Naive thymus-derived CD4-positive, alpha-beta T cell (primary cell): Measurements from ENCODE around the gene GNAQ. TPM values are rescaled to one million over a fixed set of nuclear protein-coding genes. Genes with fewer than 3 reads are reported as not detected.
A peak's percentile ranks its signal among the peaks of the same experiment; 100 is the strongest.
"Not testable (repeated sequence)": the region's sequence is repeated elsewhere in the genome, so short reads cannot be mapped to it uniquely, and the experiment has no call there.

Experiments used
- ATAC-seq: fragments of 150-1000 bp; cut with Tn5 transposase; 2 replicates; pipeline ENCODE4 v1.10.0; 2021; ENCODE audit warnings: mild to moderate bottlenecking, moderate library complexity
- CTCF ChIA-PET: fragments of 350-600 bp; sonication (Branson Sonifier 250); formaldehyde crosslinking; loops from one replicate; lab custom pipeline; 2021; ENCODE audit warnings: antibody characterized with exemption; lab: Charles Lee
- POLR2A ChIA-PET: fragments of 350-600 bp; sonication (Branson Sonifier 250); formaldehyde crosslinking; loops from one replicate; lab custom pipeline; 2021; ENCODE audit warnings: antibody characterized with exemption, inconsistent platforms; lab: Charles Lee
- DNase-seq, 9 donors: peaks; one replicate each; pipeline versions ENCODE4 v3.0.0 to v3.0.0-alpha.2; 2020 to 2022; ENCODE audit warnings: mixed read lengths in 1 of 9
- H3K27ac ChIP-seq: one replicate; pipeline ENCODE4 v1.7.0; 2013; ENCODE audit warnings: mild to moderate bottlenecking, low read depth, low read length, moderate library complexity
- H3K27me3 ChIP-seq, 2 donors: one replicate each; pipeline ENCODE4 v1.7.0; 2013; ENCODE audit warnings: low read length in 2 of 2, mild to moderate bottlenecking in 2 of 2, moderate library complexity in 2 of 2; ENCODE audit not compliant: control insufficient read depth in 2 of 2, insufficient read depth in 2 of 2
- H3K36me3 ChIP-seq, 3 experiments: 1 replicate in 2 of 3; 2 replicates in 1 of 3; pipeline ENCODE4 v1.7.0; 2013; ENCODE audit warnings: low read length in 3 of 3, mild to moderate bottlenecking in 3 of 3, moderate library complexity in 1 of 3; ENCODE audit not compliant: insufficient read depth in 3 of 3, control insufficient read depth in 2 of 3
- H3K4me1 ChIP-seq, 2 donors: one replicate each; pipeline ENCODE4 v1.7.0; 2013; ENCODE audit warnings: low read length in 2 of 2, mild to moderate bottlenecking in 2 of 2, moderate library complexity in 1 of 2; ENCODE audit not compliant: control insufficient read depth in 2 of 2, insufficient read depth in 2 of 2
- H3K4me3 ChIP-seq: 2 replicates; pipeline ENCODE4 v1.7.0; 2013; ENCODE audit warnings: mild to moderate bottlenecking, low read length
- H3K9me3 ChIP-seq, 3 experiments: 1 replicate in 2 of 3; 2 replicates in 1 of 3; pipeline ENCODE4 v1.7.0; 2013; ENCODE audit warnings: low read length in 3 of 3; ENCODE audit not compliant: control insufficient read depth in 2 of 3
- H3K27ac Mint-ChIP-seq, 9 donors: one replicate each; pipeline ENCODE4 v1.8.0; 2020 to 2022; ENCODE audit warnings: mixed read lengths in 9 of 9, mild to moderate bottlenecking in 8 of 9, moderate library complexity in 5 of 9, inconsistent platforms in 2 of 9
- H3K27me3 Mint-ChIP-seq, 5 donors: one replicate each; pipeline ENCODE4 v1.8.0; 2021 to 2022; ENCODE audit warnings: mixed read lengths in 5 of 5, mild to moderate bottlenecking in 1 of 5
- H3K36me3 Mint-ChIP-seq, 5 donors: one replicate each; pipeline ENCODE4 v1.8.0; 2020 to 2022; ENCODE audit warnings: mixed read lengths in 5 of 5, mild to moderate bottlenecking in 3 of 5, inconsistent platforms in 1 of 5
- H3K4me1 Mint-ChIP-seq, 7 donors: one replicate each; pipeline ENCODE4 v1.8.0; 2020 to 2022; ENCODE audit warnings: mixed read lengths in 7 of 7, mild to moderate bottlenecking in 3 of 7, inconsistent platforms in 1 of 7
- H3K4me3 Mint-ChIP-seq, 10 donors: one replicate each; pipeline ENCODE4 v1.8.0; 2020 to 2022; ENCODE audit warnings: mild to moderate bottlenecking in 10 of 10, mixed read lengths in 10 of 10, moderate library complexity in 6 of 10, inconsistent platforms in 2 of 10
- H3K9me3 Mint-ChIP-seq, 11 donors: one replicate each; pipeline ENCODE4 v1.8.0; 2020 to 2022; ENCODE audit warnings: mixed read lengths in 11 of 11, mild to moderate bottlenecking in 4 of 11, inconsistent platforms in 1 of 11, moderate library complexity in 1 of 11
- intact Hi-C, 2 donors: fragments of 100-400 bp; cut with micrococcal nuclease; formaldehyde crosslinking; loops; one replicate each; pipeline ENCODE4 v1.15.1; 2023
- polyA plus RNA-seq, 2 donors: library from polyadenylated mRNA; unstranded; fragments of 300-500 nt; fragmentation: Illumina TruSeq; gene quantifications; one replicate each; pipeline ENCODE4 v1.2.3, GENCODE V29; 2021
- total RNA-seq, 6 experiments: library from RNA in 5 of 6; stranded (reverse) in 5 of 6; gene quantifications; 1 replicate in 5 of 6; 2 replicates in 1 of 6; pipeline ENCODE4 v1.2.3 and lab custom pipeline; 2021 to 2026

Gene GNAQ
- total and polyA plus RNA-seq, 7 experiments from 2014 or later, result 7.2 to 60.6 (median 46.2) TPM

DNA sequence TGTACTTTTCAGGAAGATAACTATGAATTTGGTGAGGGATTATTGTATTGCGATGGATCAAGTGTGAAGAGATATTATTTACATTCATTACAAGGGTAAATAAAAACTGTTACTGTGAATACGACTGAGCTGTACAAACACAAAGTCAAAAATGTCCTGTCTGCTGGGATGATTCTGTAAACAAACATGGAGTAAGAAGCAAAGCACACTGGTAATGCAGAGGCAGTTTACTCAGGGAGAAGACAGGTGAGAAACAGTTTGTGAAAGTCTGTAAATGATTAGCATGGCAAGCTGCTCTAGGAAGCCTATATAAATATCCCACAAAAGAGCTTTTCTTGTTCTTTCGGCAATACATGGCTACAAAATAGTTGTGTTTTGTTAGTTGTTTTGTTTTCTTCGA, 268.0 kb downstream of the GNAQ start:
- H3K9me3 Mint-ChIP-seq, result peaks cover 0 to 5% (median 0%) of the 10 kb centered on the region in 11 donors

DNA sequence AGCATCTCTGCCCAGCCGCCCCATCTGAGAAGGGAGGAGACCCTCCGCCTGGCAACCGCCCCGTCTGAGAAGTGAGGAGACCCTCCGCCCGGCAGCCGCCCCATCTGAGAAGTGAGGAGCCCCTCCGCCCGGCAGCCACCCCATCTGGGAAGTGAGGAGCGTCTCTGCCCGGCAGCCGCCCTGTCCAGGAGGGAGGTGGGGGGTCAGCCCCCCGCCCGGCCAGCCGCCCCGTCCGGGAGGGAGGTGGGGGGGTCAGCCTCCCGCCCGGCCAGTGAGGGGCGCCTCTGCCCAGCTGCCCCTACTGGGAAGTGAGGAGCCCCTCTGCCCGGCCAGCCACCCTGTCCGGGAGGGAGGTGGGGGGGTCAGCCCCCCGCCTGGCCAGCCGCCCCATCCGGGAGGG, 270.7 kb downstream of the GNAQ start:
- H3K4me1 Mint-ChIP-seq, intact Hi-C loops, H3K36me3 ChIP-seq, H3K4me3 ChIP-seq, CTCF ChIA-PET, H3K9me3 Mint-ChIP-seq, H3K27me3 ChIP-seq, H3K4me3 Mint-ChIP-seq, H3K27me3 Mint-ChIP-seq, DNase-seq, ATAC-seq, POLR2A ChIA-PET, H3K27ac ChIP-seq, H3K9me3 ChIP-seq, H3K27ac Mint-ChIP-seq, H3K4me1 ChIP-seq: not testable (repeated sequence)
- H3K36me3 Mint-ChIP-seq, result peaks cover 7 to 42% (median 38%) of the 10 kb centered on the region in 5 donors

More for the DNA sequence above, 268.0 kb downstream of the GNAQ start:
- CTCF ChIA-PET, result no interaction called here
- H3K4me3 Mint-ChIP-seq, result no peak overlapping the region
- H3K27me3 ChIP-seq, result no peaks in the 10 kb centered on the region
- DNase-seq, result no peak
- H3K27ac Mint-ChIP-seq, result peak overlapping the region in 3 of 9 donors; percentile 9 to 36 (median 12)
- POLR2A ChIA-PET, result no interaction called here
- no peaks in the 10 kb centered on the region for H3K27me3 Mint-ChIP-seq
- no peak overlapping the region for H3K4me3 ChIP-seq
- H3K4me1 ChIP-seq, result no peaks in the 10 kb centered on the region
- no peaks in the 10 kb centered on the region for H3K9me3 ChIP-seq
- intact Hi-C loops, result no loop called here
- H3K36me3 ChIP-seq, result peaks cover 0 to 3% (median 0%) of the 10 kb centered on the region in 3 experiments
- H3K36me3 Mint-ChIP-seq, result peaks cover 0 to 45% (median 30%) of the 10 kb centered on the region in 5 donors
- no peak for ATAC-seq
- H3K27ac ChIP-seq, result no peak overlapping the region
- peaks cover 0 to 12% (median 0%) of the 10 kb centered on the region in 7 donors for H3K4me1 Mint-ChIP-seq

DNA sequence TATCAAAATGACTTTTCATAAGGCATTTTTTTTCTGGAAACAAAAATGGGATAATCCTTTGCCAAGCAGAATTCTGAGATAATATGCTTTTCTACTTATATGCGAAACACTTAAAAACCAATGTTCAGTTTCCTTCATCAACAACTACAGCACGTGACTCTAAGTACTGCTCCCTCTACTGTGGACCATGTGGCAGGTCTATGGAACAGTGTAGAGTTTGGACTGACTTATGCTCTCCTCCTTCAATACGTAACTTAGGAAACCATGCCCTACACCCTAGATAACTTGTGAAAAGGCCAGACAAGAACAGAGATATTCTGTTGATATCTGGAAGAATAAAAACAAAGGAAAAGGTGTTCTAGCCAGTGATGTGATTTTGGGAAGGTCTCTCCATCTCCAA, 272.2 kb downstream of the GNAQ start:
- H3K27ac Mint-ChIP-seq, result peak overlapping the region in 2 of 9 donors; percentile 26 to 28
- no peak overlapping the region for H3K4me3 Mint-ChIP-seq
- no peaks in the 10 kb centered on the region for H3K27me3 Mint-ChIP-seq
- no peak for ATAC-seq
- POLR2A ChIA-PET, result no interaction called here
- Histone ChIP-seq H3K27me3 (no peaks in the 10 kb centered on the region), H3K4me3 (no peak overlapping the region), H3K27ac (no peak overlapping the region), H3K36me3 (no peaks in the 10 kb centered on the region), H3K4me1 (no peaks in the 10 kb centered on the region), H3K9me3 (no peaks in the 10 kb centered on the region)
- peaks cover 0 to 8% (median 1%) of the 10 kb centered on the region in 11 donors for H3K9me3 Mint-ChIP-seq
- CTCF ChIA-PET, result no interaction called here
- H3K36me3 Mint-ChIP-seq, result peaks cover 7 to 39% (median 30%) of the 10 kb centered on the region in 5 donors
- peaks cover 0 to 5% (median 0%) of the 10 kb centered on the region in 7 donors for H3K4me1 Mint-ChIP-seq
- no peak for DNase-seq
- intact Hi-C loops, result loop anchor here (10.0 kb wide), 2 partner anchors 365 to 455 kb away; no protein-coding TSS in a partner anchor

DNA sequence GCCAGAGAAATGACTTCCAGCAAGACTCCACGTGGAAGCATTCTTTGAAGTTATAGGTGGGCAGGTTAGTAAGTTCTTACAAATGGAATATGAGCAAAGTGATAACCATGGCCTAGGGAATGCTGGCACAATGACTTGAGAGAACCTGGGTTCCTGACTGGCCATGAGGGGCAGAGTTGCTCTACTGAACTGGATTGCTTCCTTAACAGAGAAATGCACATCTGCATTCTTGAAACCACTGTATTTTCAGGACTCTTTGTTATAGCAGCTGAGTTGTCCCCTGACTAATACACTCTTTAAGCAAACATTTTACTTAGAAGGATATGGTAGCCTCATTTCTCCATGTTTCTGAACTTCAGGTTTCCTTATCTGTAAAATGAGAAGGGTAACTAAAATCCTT, 275.2 kb downstream of the GNAQ start:
- ChIA-PET POLR2A (no interaction called here), CTCF (no interaction called here)
- peaks cover 0 to 8% (median 1%) of the 10 kb centered on the region in 11 donors for H3K9me3 Mint-ChIP-seq
- Histone ChIP-seq H3K9me3 (no peaks in the 10 kb centered on the region), H3K4me1 (no peaks in the 10 kb centered on the region), H3K4me3 (no peak overlapping the region), H3K36me3 (no peaks in the 10 kb centered on the region), H3K27me3 (no peaks in the 10 kb centered on the region), H3K27ac (no peak overlapping the region)
- no peak for ATAC-seq
- peaks cover 7 to 35% (median 22%) of the 10 kb centered on the region in 5 donors for H3K36me3 Mint-ChIP-seq
- intact Hi-C loops, result loop anchor here (10.0 kb wide), 2 partner anchors 368 to 458 kb away; no protein-coding TSS in a partner anchor
- no peaks in the 10 kb centered on the region for H3K27me3 Mint-ChIP-seq
- no peak for DNase-seq
- peaks cover 6 to 13% (median 7%) of the 10 kb centered on the region in 7 donors for H3K4me1 Mint-ChIP-seq
- no peak overlapping the region for H3K27ac Mint-ChIP-seq
- H3K4me3 Mint-ChIP-seq, result no peak overlapping the region

DNA sequence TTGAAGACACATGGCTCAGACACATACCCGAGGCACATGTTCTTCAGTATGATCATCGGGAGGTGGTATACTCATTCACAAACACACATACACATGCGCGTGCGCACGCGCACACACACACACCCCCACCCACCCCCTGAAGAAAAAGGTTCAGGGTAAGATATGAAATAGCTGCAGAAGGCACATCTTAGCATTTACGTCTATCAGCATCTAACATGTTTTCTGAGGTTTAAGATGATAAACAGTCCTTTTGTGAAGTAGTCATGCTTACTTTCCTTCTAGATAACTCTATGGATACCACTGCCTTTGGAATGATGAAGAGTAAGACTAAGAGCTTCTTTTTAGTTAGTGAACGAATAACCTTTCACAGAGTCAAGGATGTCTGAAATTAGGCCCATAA, 278.4 kb downstream of the GNAQ start:
- peak overlapping the region in 1 of 9 donors; percentile 9 for H3K27ac Mint-ChIP-seq
- no peak overlapping the region for H3K4me3 ChIP-seq
- DNase-seq (no peak), ATAC-seq (no peak)
- peaks cover 12 to 27% (median 18%) of the 10 kb centered on the region in 7 donors for H3K4me1 Mint-ChIP-seq
- H3K4me1 ChIP-seq, result no peaks in the 10 kb centered on the region
- no peaks in the 10 kb centered on the region for H3K27me3 ChIP-seq
- ChIA-PET POLR2A (no interaction called here), CTCF (no interaction called here)
- H3K36me3 Mint-ChIP-seq, result peaks cover 10 to 39% (median 21%) of the 10 kb centered on the region in 5 donors
- H3K9me3 ChIP-seq, result no peaks in the 10 kb centered on the region
- no peaks in the 10 kb centered on the region for H3K27me3 Mint-ChIP-seq
- no peak overlapping the region for H3K4me3 Mint-ChIP-seq
- H3K36me3 ChIP-seq, result no peaks in the 10 kb centered on the region
- H3K9me3 Mint-ChIP-seq, result peaks cover 0 to 8% (median 0%) of the 10 kb centered on the region in 11 donors
- no peak overlapping the region for H3K27ac ChIP-seq
- intact Hi-C loops, result loop anchor here (5.0 to 10.0 kb wide), 4 partner anchors 279 to 586 kb away; partner anchors contain the start of gene GNAQ (in 1 of the 2)

DNA sequence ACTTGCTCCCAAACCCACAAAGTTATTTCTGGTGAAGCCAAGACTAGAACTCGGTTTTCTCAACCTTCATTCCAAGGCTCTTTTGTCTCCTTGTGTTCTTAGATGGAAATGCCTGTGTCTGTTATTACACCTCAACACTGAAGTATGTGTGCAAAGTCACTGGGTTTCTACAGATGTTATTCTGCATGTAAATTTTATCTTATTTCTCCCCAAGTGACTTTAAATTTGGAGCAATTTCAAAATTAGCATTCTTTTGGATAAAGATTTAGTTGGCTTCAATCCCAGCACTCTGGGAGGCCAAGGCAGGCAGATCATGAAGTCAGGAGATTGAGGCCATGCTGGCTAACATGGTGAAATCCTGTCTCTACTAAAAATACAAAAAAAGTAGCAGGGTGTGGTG, 279.1 kb downstream of the GNAQ start:
- Mint-ChIP-seq H3K27ac (peak overlapping the region in 1 of 9 donors; percentile 42), H3K27me3 (no peaks in the 10 kb centered on the region), H3K4me1 (peaks cover 12 to 27% (median 22%) of the 10 kb centered on the region in 7 donors), H3K9me3 (peaks cover 0 to 7% (median 0%) of the 10 kb centered on the region in 11 donors), H3K36me3 (peaks cover 9 to 38% (median 16%) of the 10 kb centered on the region in 5 donors), H3K4me3 (no peak overlapping the region)
- POLR2A ChIA-PET, result no interaction called here
- ATAC-seq (no peak), DNase-seq (no peak)
- Histone ChIP-seq H3K9me3 (no peaks in the 10 kb centered on the region), H3K4me3 (no peak overlapping the region), H3K27ac (no peak overlapping the region), H3K27me3 (no peaks in the 10 kb centered on the region), H3K4me1 (no peaks in the 10 kb centered on the region), H3K36me3 (no peaks in the 10 kb centered on the region)
- intact Hi-C loops, result loop anchor here (1.0 to 10.0 kb wide), 5 partner anchors 280 to 585 kb away; partner anchors contain the start of gene GNAQ (in 1 of the 2)
- CTCF ChIA-PET, result interaction anchor here (0.6 to 0.9 kb wide), 2 partner anchors 9 to 14 kb away, joined by 3 to 7 read pairs; no protein-coding TSS in a partner anchor
